SU-DHL-6 (cell line): Measurements from ENCODE around the gene B3GNT2.

ENCODE experiments used
- EZH2phosphoT487 ChIP-seq: fragments of 200-600 bp; sonication (generic), shearing (Covaris generic); conservative IDR thresholded peaks from 2 replicates; pipeline ENCODE4 v1.6.1; 2018; ENCODE audit warnings: mild to moderate bottlenecking, antibody characterized with exemption, low read length, moderate library complexity, mixed read lengths
- TF ChIP-seq, protein P1 (sequence below): fragments of 200-600 bp; sonication (generic); IDR thresholded peaks from one replicate; pipeline ENCODE4 v1.5.1; 2017; ENCODE audit warnings: antibody characterized with exemption, mild to moderate bottlenecking, low read length, moderate library complexity; ENCODE audit not compliant: insufficient read depth, poor library complexity, severe bottlenecking

DNA sequence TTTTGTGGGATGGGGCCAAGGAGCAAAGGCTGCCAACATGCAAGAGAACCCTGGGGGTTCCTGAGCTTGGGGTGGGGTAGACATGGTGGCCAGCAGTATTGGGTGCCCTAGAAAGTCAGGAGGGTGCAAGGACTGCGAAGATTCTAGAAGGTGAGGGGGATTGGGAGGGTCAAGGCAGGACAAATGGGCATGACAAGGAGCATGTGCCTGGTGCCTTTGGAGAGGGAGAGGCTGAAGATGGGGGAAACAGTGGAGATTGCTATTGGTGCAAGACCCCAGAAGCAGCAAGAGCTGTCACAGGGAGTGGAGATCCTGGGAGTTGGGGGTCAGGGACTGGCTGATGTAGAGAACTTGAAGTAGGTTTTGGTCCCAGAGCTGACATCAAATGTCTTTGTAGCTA, 7.5 kb downstream of the B3GNT2 start:
- TF ChIP-seq, protein P1, sequence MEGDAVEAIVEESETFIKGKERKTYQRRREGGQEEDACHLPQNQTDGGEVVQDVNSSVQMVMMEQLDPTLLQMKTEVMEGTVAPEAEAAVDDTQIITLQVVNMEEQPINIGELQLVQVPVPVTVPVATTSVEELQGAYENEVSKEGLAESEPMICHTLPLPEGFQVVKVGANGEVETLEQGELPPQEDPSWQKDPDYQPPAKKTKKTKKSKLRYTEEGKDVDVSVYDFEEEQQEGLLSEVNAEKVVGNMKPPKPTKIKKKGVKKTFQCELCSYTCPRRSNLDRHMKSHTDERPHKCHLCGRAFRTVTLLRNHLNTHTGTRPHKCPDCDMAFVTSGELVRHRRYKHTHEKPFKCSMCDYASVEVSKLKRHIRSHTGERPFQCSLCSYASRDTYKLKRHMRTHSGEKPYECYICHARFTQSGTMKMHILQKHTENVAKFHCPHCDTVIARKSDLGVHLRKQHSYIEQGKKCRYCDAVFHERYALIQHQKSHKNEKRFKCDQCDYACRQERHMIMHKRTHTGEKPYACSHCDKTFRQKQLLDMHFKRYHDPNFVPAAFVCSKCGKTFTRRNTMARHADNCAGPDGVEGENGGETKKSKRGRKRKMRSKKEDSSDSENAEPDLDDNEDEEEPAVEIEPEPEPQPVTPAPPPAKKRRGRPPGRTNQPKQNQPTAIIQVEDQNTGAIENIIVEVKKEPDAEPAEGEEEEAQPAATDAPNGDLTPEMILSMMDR = no peak
- TF ChIP-seq EZH2phosphoT487 = no peak
